ENCODE measurements around the gene PDS5B.

PDS5B gene

DNA sequence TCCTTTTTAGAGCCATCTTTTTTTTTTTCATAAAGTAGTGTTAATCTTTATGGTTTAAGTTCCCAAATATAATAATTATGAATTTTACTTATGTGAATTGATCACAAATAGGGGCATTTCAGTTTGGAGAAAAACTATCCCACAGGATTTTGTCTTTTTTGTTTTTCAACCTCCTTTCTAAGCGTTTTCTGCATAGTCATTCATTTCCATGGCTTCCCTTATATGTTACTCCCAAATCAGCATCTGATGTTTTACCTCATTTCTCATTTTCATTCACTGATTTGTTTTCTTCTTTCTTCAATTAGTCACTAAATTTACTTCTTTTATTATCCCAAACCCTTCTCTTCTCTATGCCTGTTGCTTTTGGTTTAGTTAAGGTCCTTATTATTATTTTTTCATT, 24.7 kb downstream of the PDS5B start:
- Mint-ChIP-seq H3K27me3 (no peaks in the 10 kb centered on the region), H3K4me3 (no peak overlapping the region), H3K4me1 (ENCODE audit: low read depth) (peaks cover 49% of the 10 kb centered on the region)

DNA sequence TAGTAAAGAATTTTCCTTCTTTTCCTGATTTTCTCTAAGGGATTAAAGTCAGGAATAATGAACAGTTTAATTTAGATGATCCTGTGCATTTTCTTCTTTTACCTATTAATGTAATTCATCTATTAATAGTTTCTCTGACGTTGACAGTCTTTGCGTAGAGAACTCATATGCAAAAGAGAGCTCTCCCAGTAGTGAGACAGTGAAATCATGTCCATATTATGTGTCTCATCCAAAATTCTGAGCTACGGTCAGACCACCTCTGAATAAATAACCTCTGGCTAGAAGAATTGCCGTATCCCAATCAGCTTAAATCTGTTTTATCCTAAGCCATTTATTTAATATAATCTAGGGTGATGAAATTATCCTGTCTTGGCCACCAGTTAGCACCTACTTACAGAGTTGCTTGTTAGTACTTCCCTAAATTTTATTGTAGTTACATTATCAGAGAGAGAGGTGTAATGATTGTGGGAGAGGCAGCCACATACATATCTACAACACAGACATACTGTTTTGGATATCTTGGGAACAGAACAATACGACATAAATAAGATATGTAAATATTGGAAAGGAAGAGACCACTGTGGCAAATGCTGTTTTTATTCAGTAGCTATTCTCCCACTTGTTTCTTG, 30.7 kb downstream of the PDS5B start:
- peaks cover 62% of the 10 kb centered on the region for H3K36me3 Mint-ChIP-seq (ENCODE audit: low read depth)
- no peak overlapping the region for H3K4me3 Mint-ChIP-seq
- no peaks in the 10 kb centered on the region for H3K27me3 Mint-ChIP-seq
- H3K4me1 Mint-ChIP-seq (ENCODE audit: low read depth) = peaks cover 42% of the 10 kb centered on the region
- H3K9me3 Mint-ChIP-seq = peaks cover 33% of the 10 kb centered on the region
- H3K27ac Mint-ChIP-seq = no peak overlapping the region

More for the DNA sequence above, 24.7 kb downstream of the PDS5B start:
- peaks cover 19% of the 10 kb centered on the region for H3K9me3 Mint-ChIP-seq
- peaks cover 43% of the 10 kb centered on the region for H3K36me3 Mint-ChIP-seq (ENCODE audit: low read depth)
- no peak overlapping the region for H3K27ac Mint-ChIP-seq

- Mint-ChIP-seq H3K27ac (no peak overlapping the region), H3K36me3 (ENCODE audit: low read depth) (peaks cover 46% of the 10 kb centered on the region), H3K4me3 (no peak overlapping the region), H3K9me3 (peaks cover 30% of the 10 kb centered on the region), H3K4me1 (ENCODE audit: low read depth) (peaks cover 66% of the 10 kb centered on the region), H3K27me3 (no peaks in the 10 kb centered on the region)
These were observed 36.6 kb downstream of the PDS5B start for GRCh38 chr13:32622827-32623226.

DNA sequence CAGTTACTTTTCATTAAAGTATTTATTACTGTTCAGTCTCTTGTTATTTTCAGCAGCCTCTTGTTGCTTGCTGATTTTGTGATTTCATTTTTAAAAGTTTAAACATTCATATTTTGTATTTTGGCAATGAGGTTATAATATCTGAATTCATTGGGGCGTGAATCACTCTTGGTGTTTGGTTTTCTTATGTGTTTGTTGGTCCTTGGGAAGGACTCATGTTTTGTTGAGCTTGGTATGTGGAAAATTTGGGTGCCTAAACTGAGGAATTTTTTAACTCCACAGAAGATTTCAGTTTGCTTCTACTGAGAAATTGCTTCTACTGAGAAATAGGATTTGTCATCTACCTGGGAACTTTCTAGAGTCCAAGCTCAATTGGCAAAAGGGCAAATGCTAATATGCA, 38.2 kb downstream of the PDS5B start:
- H3K4me1 Mint-ChIP-seq (ENCODE audit: low read depth) = peaks cover 64% of the 10 kb centered on the region
- H3K27ac Mint-ChIP-seq = no peak overlapping the region
- H3K27me3 Mint-ChIP-seq = no peaks in the 10 kb centered on the region
- H3K4me3 Mint-ChIP-seq = no peak overlapping the region
- peaks cover 23% of the 10 kb centered on the region for H3K9me3 Mint-ChIP-seq
- H3K36me3 Mint-ChIP-seq (ENCODE audit: low read depth) = peaks cover 40% of the 10 kb centered on the region

- no peak overlapping the region for H3K27ac Mint-ChIP-seq
- no peak overlapping the region for H3K4me3 Mint-ChIP-seq
- peaks cover 6% of the 10 kb centered on the region for H3K9me3 Mint-ChIP-seq
- no peaks in the 10 kb centered on the region for H3K27me3 Mint-ChIP-seq
- peaks cover 22% of the 10 kb centered on the region for H3K36me3 Mint-ChIP-seq (ENCODE audit: low read depth)
- peaks cover 62% of the 10 kb centered on the region for H3K4me1 Mint-ChIP-seq (ENCODE audit: low read depth)
These were observed 41.5 kb downstream of the PDS5B start for GRCh38 chr13:32627793-32628192.

GRCh38 chr13:32629313-32629712, 43.1 kb downstream of the PDS5B start:
- Mint-ChIP-seq H3K27ac (no peak overlapping the region), H3K36me3 (ENCODE audit: low read depth) (peaks cover 15% of the 10 kb centered on the region), H3K9me3 (no peaks in the 10 kb centered on the region), H3K27me3 (no peaks in the 10 kb centered on the region), H3K4me1 (ENCODE audit: low read depth) (peaks cover 57% of the 10 kb centered on the region), H3K4me3 (no peak overlapping the region)

DNA sequence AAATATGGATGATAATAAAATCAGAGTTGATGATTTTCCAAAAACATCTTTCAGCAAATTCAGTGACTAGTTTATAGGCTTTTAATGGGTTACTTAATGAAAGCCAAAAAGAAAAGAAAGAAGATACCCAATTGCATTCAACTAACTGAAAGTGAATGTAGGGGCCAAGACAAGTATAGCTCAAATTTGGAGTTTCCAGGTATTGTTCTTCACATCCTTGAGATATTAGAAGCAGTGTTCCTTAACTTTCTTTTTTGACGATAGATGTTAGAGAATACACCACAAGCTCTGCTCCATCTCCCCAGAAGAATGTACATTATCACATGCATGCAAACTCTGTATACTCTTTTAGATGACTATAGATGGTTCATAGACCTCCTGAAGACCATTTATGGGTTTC, 43.6 kb downstream of the PDS5B start:
- peaks cover 52% of the 10 kb centered on the region for H3K4me1 Mint-ChIP-seq (ENCODE audit: low read depth)
- H3K36me3 Mint-ChIP-seq (ENCODE audit: low read depth) = peaks cover 15% of the 10 kb centered on the region
- no peak overlapping the region for H3K4me3 Mint-ChIP-seq
- H3K9me3 Mint-ChIP-seq = no peaks in the 10 kb centered on the region
- H3K27me3 Mint-ChIP-seq = no peaks in the 10 kb centered on the region
- H3K27ac Mint-ChIP-seq = no peak overlapping the region

DNA sequence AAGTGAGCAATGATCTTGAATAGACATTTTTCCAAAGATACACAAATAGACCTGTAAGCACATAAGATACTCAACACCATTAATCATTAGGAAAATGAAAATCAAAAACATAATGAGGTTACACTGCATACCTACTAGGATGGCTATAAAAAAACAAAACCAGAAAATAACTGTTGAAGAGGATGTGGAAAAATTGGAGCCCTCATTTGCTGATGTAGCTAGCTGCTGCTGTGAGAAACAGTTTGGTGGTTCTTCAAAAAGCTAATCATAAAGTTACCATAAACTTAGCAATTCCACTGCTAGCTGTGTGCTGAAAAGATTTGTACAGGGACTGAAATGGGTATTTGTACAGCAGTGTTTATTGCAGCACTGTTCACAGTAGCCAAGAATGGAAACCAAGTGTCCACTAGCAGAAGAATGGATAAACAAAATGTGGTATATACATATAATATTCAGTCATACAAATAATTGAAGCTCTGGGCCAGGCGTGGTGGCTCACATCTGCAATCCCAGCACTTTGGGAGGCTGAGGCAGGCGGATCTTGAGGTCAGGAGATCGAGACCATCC, 46.2 kb downstream of the PDS5B start:
- H3K36me3 Mint-ChIP-seq (ENCODE audit: low read depth) = peaks cover 12% of the 10 kb centered on the region
- H3K27me3 Mint-ChIP-seq = no peaks in the 10 kb centered on the region
- no peak overlapping the region for H3K4me3 Mint-ChIP-seq
- no peak overlapping the region for H3K27ac Mint-ChIP-seq
- peaks cover 35% of the 10 kb centered on the region for H3K4me1 Mint-ChIP-seq (ENCODE audit: low read depth)
- H3K9me3 Mint-ChIP-seq = no peaks in the 10 kb centered on the region

DNA sequence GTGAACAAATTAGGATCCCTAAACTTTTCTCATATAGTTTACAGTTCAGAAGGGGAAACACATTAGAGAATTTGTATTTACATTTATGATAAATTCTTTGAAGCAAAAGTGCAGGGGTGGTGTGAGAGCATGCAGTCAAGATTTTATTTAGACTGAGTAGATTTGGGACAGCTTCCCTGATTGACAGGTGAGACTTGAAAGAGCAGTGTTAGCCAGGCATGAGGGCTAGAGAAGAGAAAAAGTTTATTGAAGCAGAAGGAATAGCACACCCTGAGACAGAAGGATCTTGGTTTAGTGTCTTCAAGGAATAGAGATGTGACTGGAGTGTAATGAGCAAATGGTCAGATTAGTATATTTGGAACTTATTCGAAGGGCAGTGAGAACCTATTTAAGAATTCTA, 50.5 kb downstream of the PDS5B start:
- Mint-ChIP-seq H3K36me3 (ENCODE audit: low read depth) (peaks cover under 1% of the 10 kb centered on the region), H3K27ac (no peak overlapping the region), H3K9me3 (no peaks in the 10 kb centered on the region), H3K4me1 (ENCODE audit: low read depth) (peaks cover 30% of the 10 kb centered on the region), H3K4me3 (no peak overlapping the region), H3K27me3 (no peaks in the 10 kb centered on the region)

GRCh38 chr13:32638739-32639138, 52.5 kb downstream of the PDS5B start:
- H3K27me3 Mint-ChIP-seq = no peaks in the 10 kb centered on the region
- H3K9me3 Mint-ChIP-seq = no peaks in the 10 kb centered on the region
- H3K4me3 Mint-ChIP-seq = no peak overlapping the region
- no peaks in the 10 kb centered on the region for H3K36me3 Mint-ChIP-seq (ENCODE audit: low read depth)
- H3K27ac Mint-ChIP-seq = no peak overlapping the region
- H3K4me1 Mint-ChIP-seq (ENCODE audit: low read depth) = peaks cover 40% of the 10 kb centered on the region

- H3K27me3 Mint-ChIP-seq = no peaks in the 10 kb centered on the region
- H3K4me1 Mint-ChIP-seq (ENCODE audit: low read depth) = peaks cover 45% of the 10 kb centered on the region
- no peak overlapping the region for H3K27ac Mint-ChIP-seq
- no peaks in the 10 kb centered on the region for H3K9me3 Mint-ChIP-seq
- H3K36me3 Mint-ChIP-seq (ENCODE audit: low read depth) = no peaks in the 10 kb centered on the region
- H3K4me3 Mint-ChIP-seq = no peak overlapping the region
These were observed 53.4 kb downstream of the PDS5B start for GRCh38 chr13:32639502-32640105.

GRCh38 chr13:32642316-32642715, 56.1 kb downstream of the PDS5B start:
- H3K27me3 Mint-ChIP-seq = no peaks in the 10 kb centered on the region
- no peak overlapping the region for H3K4me3 Mint-ChIP-seq
- H3K36me3 Mint-ChIP-seq (ENCODE audit: low read depth) = no peaks in the 10 kb centered on the region
- no peaks in the 10 kb centered on the region for H3K9me3 Mint-ChIP-seq
- H3K27ac Mint-ChIP-seq = peak overlapping the region; percentile 26
- peaks cover 71% of the 10 kb centered on the region for H3K4me1 Mint-ChIP-seq (ENCODE audit: low read depth)

- no peak overlapping the region for H3K4me3 Mint-ChIP-seq
- peak overlapping the region; percentile 26 for H3K27ac Mint-ChIP-seq
- H3K36me3 Mint-ChIP-seq (ENCODE audit: low read depth) = no peaks in the 10 kb centered on the region
- no peaks in the 10 kb centered on the region for H3K27me3 Mint-ChIP-seq
- H3K4me1 Mint-ChIP-seq (ENCODE audit: low read depth) = peaks cover 75% of the 10 kb centered on the region
- no peaks in the 10 kb centered on the region for H3K9me3 Mint-ChIP-seq
These were observed 56.6 kb downstream of the PDS5B start for GRCh38 chr13:32642858-32643257.

DNA sequence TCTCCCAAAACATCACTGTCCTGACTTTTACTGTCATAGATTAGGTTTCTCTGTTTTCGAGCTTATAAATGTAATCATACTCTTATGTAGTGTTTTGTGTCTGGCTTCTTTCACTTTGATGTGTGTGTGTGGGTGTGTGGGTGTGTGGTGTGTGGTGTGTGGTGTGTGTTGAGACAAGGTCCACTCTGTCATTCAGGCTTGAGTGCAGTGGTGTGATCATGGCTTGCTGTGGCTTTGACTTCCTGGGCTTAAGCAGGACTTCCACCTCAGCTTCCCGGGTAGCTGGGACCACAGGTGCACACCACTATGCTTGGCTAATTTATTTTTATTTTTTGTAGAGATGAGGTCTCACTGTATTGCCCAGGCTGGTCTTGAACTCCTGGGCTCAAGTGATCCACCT, 59.6 kb downstream of the PDS5B start:
- H3K27me3 Mint-ChIP-seq = no peaks in the 10 kb centered on the region
- H3K4me3 Mint-ChIP-seq = peak overlapping the region; percentile 37
- H3K9me3 Mint-ChIP-seq = no peaks in the 10 kb centered on the region
- H3K27ac Mint-ChIP-seq = peak overlapping the region; percentile 46
- peaks cover 92% of the 10 kb centered on the region for H3K4me1 Mint-ChIP-seq (ENCODE audit: low read depth)
- H3K36me3 Mint-ChIP-seq (ENCODE audit: low read depth) = no peaks in the 10 kb centered on the region

DNA sequence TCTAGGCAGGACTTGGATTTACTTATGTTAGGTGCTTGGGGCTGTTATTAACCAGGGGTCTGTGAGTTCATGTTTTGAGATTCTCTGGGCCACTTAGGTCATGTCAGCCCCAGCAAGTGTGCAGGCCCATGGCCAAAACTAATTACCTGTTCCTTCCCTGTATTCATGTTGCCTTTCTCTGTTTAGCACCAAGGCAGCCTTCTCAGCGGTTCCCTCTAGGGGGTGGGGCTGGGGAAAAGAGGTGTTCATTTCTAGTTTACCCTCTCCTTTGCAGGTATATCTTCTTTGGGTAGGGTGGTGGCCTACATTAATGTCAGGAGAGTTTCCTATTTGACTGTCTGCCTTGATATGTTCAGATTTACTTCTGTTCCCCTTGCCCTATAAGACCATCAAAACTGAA, 61.7 kb downstream of the PDS5B start:
- H3K27me3 Mint-ChIP-seq = no peaks in the 10 kb centered on the region
- no peak overlapping the region for H3K27ac Mint-ChIP-seq
- peaks cover 83% of the 10 kb centered on the region for H3K4me1 Mint-ChIP-seq (ENCODE audit: low read depth)
- H3K9me3 Mint-ChIP-seq = no peaks in the 10 kb centered on the region
- peaks cover 10% of the 10 kb centered on the region for H3K36me3 Mint-ChIP-seq (ENCODE audit: low read depth)
- H3K4me3 Mint-ChIP-seq = no peak overlapping the region

Measured in stimulated activated naive CD8-positive, alpha-beta T cell treated with anti-CD3 and anti-CD28 coated beads, Interleukin-15, Interleukin-2, amounts not matched to agents 100 ng/mL and 50 ng/mL, for 24 hours (primary cell).